SH-SY5Y (cell line): ENCODE data around the gene ELOVL7.

Experiments used
- GATA2 ChIP-seq: IDR thresholded peaks from 2 replicates; pipeline ENCODE4 v1.6.1; 2011; ENCODE audit warnings: mild to moderate bottlenecking, low read depth, low read length
- GATA3 ChIP-seq: IDR thresholded peaks from 2 replicates; pipeline ENCODE4 v1.6.1; 2011; ENCODE audit warnings: low read depth, mild to moderate bottlenecking, low read length, moderate library complexity

GRCh38 chr5:60718166-60718892, 125.7 kb downstream of the ELOVL7 start:
- no peak for TF ChIP-seq GATA2
- TF ChIP-seq GATA3, result no peak
